Activated CD4-positive, alpha-beta T cell treated with anti-CD3 and anti-CD28 coated beads for 36 hours (primary cell): ENCODE results near the gene DCHS2. TPM values are rescaled to one million over a fixed set of nuclear protein-coding genes. Genes with fewer than 3 reads are reported as not detected.
"Not testable (repeated sequence)": the region's sequence is repeated elsewhere in the genome, so short reads cannot be mapped to it uniquely, and the experiment has no call there.

Experiments used
- ATAC-seq: fragments of 200-7000 bp; cut with Tn5 transposase; one replicate; pipeline ENCODE4 v1.10.0; 2021; ENCODE audit warnings: mild to moderate bottlenecking, moderate library complexity
- CTCF ChIA-PET: fragments of 350-600 bp; sonication (Branson Sonifier 250); formaldehyde crosslinking; loops from one replicate; lab custom pipeline; 2021; ENCODE audit warnings: antibody characterized with exemption; lab: Charles Lee
- POLR2A ChIA-PET: fragments of 350-600 bp; sonication (Branson Sonifier 250); formaldehyde crosslinking; loops from one replicate; lab custom pipeline; 2021; ENCODE audit warnings: antibody characterized with exemption, inconsistent platforms; lab: Charles Lee
- DNase-seq: peaks from one replicate; pipeline ENCODE4 v3.0.0-alpha.2; 2020
- H3K27ac Mint-ChIP-seq: one replicate; pipeline ENCODE4 v1.8.0; 2021; ENCODE audit warnings: mixed read lengths
- H3K27me3 Mint-ChIP-seq: one replicate; pipeline ENCODE4 v1.8.0; 2021; ENCODE audit warnings: mixed read lengths
- H3K36me3 Mint-ChIP-seq: one replicate; pipeline ENCODE4 v1.8.0; 2021; ENCODE audit warnings: low read depth, mixed read lengths
- H3K4me1 Mint-ChIP-seq: one replicate; pipeline ENCODE4 v1.8.0; 2021; ENCODE audit warnings: mixed read lengths
- H3K4me3 Mint-ChIP-seq: one replicate; pipeline ENCODE4 v1.8.0; 2021; ENCODE audit warnings: mild to moderate bottlenecking, moderate library complexity, mixed read lengths
- H3K9me3 Mint-ChIP-seq: one replicate; pipeline ENCODE4 v1.8.0; 2021; ENCODE audit warnings: low read depth, mixed read lengths
- intact Hi-C, 2 experiments: fragments of 100-400 bp; cut with DNase I in 1 of 2; cut with micrococcal nuclease in 1 of 2; formaldehyde crosslinking; loops; one replicate each; pipeline versions ENCODE4 v1.14.2 to v1.15.1; 2022 to 2024; cut with DNase I, micrococcal nuclease
- total RNA-seq, 2 experiments: library from RNA; stranded (reverse); gene quantifications; one replicate each; pipeline ENCODE4 v1.2.3, GENCODE V29; 2021

Gene DCHS2
- total RNA-seq, 2 experiments from 2014 or later = 0.05 to 0.14 TPM

DNA sequence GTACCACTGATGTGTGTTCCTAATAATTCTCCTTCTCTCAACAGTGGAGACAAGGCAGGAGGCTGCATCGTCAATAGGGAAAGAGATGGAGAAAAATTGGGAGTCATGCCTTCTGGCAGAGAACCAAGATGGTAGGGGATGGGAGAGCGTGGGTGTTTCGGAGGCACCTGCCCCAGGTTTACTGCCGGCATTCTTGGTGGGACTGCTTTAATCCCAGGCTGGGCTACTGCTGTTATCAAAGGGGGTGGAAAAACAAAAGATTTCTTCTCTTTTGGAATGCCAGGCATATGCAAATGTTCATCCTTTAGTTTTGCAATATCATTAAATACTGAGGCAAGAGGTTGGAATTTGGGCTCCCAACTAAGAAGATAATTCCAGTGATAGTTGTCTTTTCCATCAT lies 257.0 kb downstream of the DCHS2 start:
- CTCF ChIA-PET = no interaction called here
- DNase-seq = no peak
- no peak overlapping the region for H3K4me3 Mint-ChIP-seq
- H3K4me1 Mint-ChIP-seq = no peaks in the 10 kb centered on the region
- H3K9me3 Mint-ChIP-seq = no peaks in the 10 kb centered on the region
- H3K27me3 Mint-ChIP-seq = peaks cover 23% of the 10 kb centered on the region
- H3K36me3 Mint-ChIP-seq = no peaks in the 10 kb centered on the region
- POLR2A ChIA-PET = no interaction called here
- ATAC-seq = no peak
- H3K27ac Mint-ChIP-seq = no peak overlapping the region
- intact Hi-C loops = no loop called here

DNA sequence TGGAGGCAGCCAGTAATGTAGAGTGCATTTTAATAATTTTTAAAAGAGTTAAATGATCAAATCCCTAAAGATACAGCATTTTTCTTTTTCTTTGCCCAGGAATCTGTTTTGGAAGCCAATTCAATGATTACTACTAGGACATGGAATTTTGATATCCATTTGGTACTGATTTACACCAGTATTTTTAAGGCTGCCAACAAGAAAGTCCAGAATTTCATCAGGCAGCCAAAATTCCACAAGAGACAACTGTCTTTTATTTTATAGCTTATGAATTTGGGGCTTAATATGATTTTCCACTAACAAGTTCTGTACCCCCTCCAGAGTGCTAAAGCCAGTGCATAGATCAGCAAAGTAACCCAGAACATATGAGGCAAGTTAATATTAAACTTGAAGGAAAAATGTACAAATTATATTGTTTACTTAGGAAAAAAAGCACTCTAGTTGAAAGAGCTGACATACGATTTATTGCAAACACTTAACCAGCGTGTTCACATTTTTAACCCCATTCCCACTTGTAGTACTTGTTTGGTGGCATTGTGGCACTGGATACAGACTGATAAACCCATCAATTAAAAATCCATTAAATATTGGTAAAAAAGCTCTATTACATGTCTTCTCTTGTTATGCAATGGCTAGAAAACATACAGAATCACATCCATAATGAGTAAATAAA lies 259.7 kb downstream of the DCHS2 start:
- Mint-ChIP-seq H3K4me1 (no peaks in the 10 kb centered on the region), H3K9me3 (no peaks in the 10 kb centered on the region), H3K27ac (no peak overlapping the region), H3K27me3 (peaks cover 33% of the 10 kb centered on the region), H3K36me3 (no peaks in the 10 kb centered on the region), H3K4me3 (no peak overlapping the region)
- ChIA-PET CTCF (no interaction called here), POLR2A (no interaction called here)
- intact Hi-C loops = no loop called here
- ATAC-seq (no peak), DNase-seq (no peak)

DNA sequence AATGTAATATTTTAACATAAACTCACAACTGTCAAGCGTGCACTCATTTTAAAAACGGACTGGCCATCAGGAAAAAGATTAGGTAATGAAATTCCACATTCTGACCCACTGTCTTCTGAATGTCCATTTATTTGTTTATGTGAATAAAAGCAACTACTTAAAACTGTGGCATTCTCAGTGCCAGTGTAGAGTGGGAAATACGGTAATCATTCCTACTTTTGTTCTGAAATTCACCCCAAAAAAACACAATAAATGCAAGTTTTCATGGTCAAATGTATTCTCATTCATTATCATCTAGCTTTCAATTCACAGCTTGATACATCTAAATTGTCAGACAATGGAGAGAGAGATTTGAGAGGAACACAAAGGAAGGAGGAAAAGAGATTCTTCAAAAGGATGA lies 260.9 kb downstream of the DCHS2 start:
- intact Hi-C loops = no loop called here

GRCh38 chr4:154230091-154230490 lies 261.5 kb downstream of the DCHS2 start:
- ChIA-PET CTCF (no interaction called here), POLR2A (no interaction called here)
- intact Hi-C loops = no loop called here
- no peak for ATAC-seq
- no peak for DNase-seq
- Mint-ChIP-seq H3K4me1 (no peaks in the 10 kb centered on the region), H3K4me3 (no peak overlapping the region), H3K9me3 (no peaks in the 10 kb centered on the region), H3K27ac (no peak overlapping the region), H3K36me3 (no peaks in the 10 kb centered on the region), H3K27me3 (peaks cover 24% of the 10 kb centered on the region)

More for the DNA sequence above, 260.9 kb downstream of the DCHS2 start:
- H3K9me3 Mint-ChIP-seq = no peaks in the 10 kb centered on the region
- H3K4me1 Mint-ChIP-seq = no peaks in the 10 kb centered on the region
- ATAC-seq = no peak
- no peaks in the 10 kb centered on the region for H3K36me3 Mint-ChIP-seq
- POLR2A ChIA-PET = no interaction called here
- H3K27ac Mint-ChIP-seq = no peak overlapping the region
- no peak for DNase-seq
- H3K27me3 Mint-ChIP-seq = peaks cover 24% of the 10 kb centered on the region
- H3K4me3 Mint-ChIP-seq = no peak overlapping the region
- CTCF ChIA-PET = no interaction called here

DNA sequence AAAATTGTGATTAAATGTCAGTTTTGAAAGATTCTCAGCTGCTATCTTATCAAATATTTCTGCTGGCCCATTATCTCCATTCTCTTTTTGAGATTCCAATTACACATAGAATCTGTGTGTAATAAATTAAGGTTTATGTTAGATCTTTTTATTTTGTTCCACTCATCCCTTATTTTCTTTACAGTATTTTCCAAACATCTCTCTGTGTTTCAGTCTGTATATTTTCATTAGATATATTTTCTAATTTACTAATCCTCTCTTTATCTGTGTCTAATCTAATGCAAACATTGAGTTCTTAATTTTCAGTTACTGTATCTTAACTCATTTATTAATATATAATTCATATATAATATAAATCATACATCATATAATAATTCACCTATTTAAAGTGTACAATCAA lies 268.7 kb downstream of the DCHS2 start:
- H3K9me3 Mint-ChIP-seq = peaks cover 15% of the 10 kb centered on the region
- H3K27me3 Mint-ChIP-seq = peaks cover 10% of the 10 kb centered on the region
- H3K4me3 Mint-ChIP-seq = no peak overlapping the region
- intact Hi-C loops = no loop called here
- no peak for ATAC-seq
- DNase-seq = no peak
- no peaks in the 10 kb centered on the region for H3K36me3 Mint-ChIP-seq
- H3K4me1 Mint-ChIP-seq = no peaks in the 10 kb centered on the region
- no peak overlapping the region for H3K27ac Mint-ChIP-seq
- POLR2A ChIA-PET = no interaction called here
- CTCF ChIA-PET = no interaction called here

GRCh38 chr4:154218051-154218450 lies 273.5 kb downstream of the DCHS2 start:
- ATAC-seq (no peak), DNase-seq (no peak)
- CTCF ChIA-PET = no interaction called here
- Mint-ChIP-seq H3K4me1 (no peaks in the 10 kb centered on the region), H3K27ac (no peak overlapping the region), H3K4me3 (no peak overlapping the region), H3K36me3 (no peaks in the 10 kb centered on the region), H3K9me3 (peaks cover 7% of the 10 kb centered on the region), H3K27me3 (peaks cover 7% of the 10 kb centered on the region)
- POLR2A ChIA-PET = no interaction called here
- intact Hi-C loops = no loop called here

- ATAC-seq, DNase-seq, H3K27me3 Mint-ChIP-seq, H3K9me3 Mint-ChIP-seq, CTCF ChIA-PET, H3K36me3 Mint-ChIP-seq, H3K4me1 Mint-ChIP-seq, H3K27ac Mint-ChIP-seq, intact Hi-C loops, POLR2A ChIA-PET, H3K4me3 Mint-ChIP-seq: not testable (repeated sequence)
Measured at GRCh38 chr4:154217384-154217783, 274.2 kb downstream of the DCHS2 start.

GRCh38 chr4:154211506-154211905 lies 280.1 kb downstream of the DCHS2 start:
- Mint-ChIP-seq H3K9me3 (no peaks in the 10 kb centered on the region), H3K27me3 (peaks cover 10% of the 10 kb centered on the region), H3K4me3 (no peak overlapping the region), H3K36me3 (no peaks in the 10 kb centered on the region), H3K4me1 (no peaks in the 10 kb centered on the region), H3K27ac (no peak overlapping the region)
- intact Hi-C loops = no loop called here
- POLR2A ChIA-PET = no interaction called here
- CTCF ChIA-PET = no interaction called here
- ATAC-seq = no peak
- no peak for DNase-seq

DNA sequence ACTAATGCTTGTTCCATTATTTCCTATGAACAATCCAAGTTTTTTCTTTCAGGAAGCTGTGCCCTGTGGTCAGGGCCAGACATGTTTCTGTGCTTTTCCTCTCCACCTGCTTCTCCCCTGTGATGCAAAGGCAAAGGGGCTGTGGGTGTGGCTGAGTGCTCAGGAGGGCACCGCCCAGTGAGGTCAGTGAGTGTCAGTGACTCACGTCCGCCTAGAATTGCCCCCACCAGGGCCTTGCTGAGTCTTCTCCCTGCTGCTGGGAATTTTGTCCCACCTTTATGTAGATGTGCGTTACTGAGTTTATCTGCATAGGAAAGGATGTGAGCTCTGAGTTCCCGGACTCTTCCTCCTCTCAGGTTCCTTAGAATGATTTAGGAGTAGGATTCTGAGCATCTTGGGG lies 283.2 kb downstream of the DCHS2 start:
- no peaks in the 10 kb centered on the region for H3K36me3 Mint-ChIP-seq

DNA sequence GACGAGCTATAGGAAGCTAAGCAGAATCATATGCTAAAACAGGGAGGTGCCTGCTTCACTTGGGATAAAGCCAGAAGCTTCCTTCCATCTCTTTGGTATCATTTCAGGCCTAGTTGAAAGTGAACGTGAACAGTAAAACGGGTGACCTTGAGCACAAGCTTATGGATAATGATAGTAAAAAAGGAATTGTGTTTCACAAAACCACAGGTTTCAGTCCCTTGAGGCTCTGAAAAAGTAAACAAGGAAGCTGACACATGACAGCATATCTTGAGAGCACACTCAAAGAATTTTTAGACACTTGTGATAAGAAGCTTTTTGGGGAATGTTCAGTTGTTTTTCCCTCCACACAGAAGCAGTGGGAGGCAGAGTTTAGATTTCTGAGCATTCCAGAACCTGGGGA lies 286.1 kb downstream of the DCHS2 start:
- ChIA-PET POLR2A (no interaction called here), CTCF (interaction anchor here (1.2 kb wide), 1 partner anchor 11 kb away, joined by 3 read pairs; no protein-coding TSS in a partner anchor)
- H3K9me3 Mint-ChIP-seq = no peaks in the 10 kb centered on the region
- DNase-seq (no peak), ATAC-seq (no peak)
- H3K4me1 Mint-ChIP-seq = no peaks in the 10 kb centered on the region
- H3K36me3 Mint-ChIP-seq = no peaks in the 10 kb centered on the region
- no peak overlapping the region for H3K4me3 Mint-ChIP-seq
- H3K27me3 Mint-ChIP-seq = peaks cover 18% of the 10 kb centered on the region
- intact Hi-C loops = no loop called here
- no peak overlapping the region for H3K27ac Mint-ChIP-seq

More for the DNA sequence above, 283.2 kb downstream of the DCHS2 start:
- no peaks in the 10 kb centered on the region for H3K9me3 Mint-ChIP-seq
- POLR2A ChIA-PET = no interaction called here
- H3K4me3 Mint-ChIP-seq = no peak overlapping the region
- ATAC-seq (no peak), DNase-seq (no peak)
- CTCF ChIA-PET = no interaction called here
- no peak overlapping the region for H3K27ac Mint-ChIP-seq
- no peaks in the 10 kb centered on the region for H3K4me1 Mint-ChIP-seq
- intact Hi-C loops = no loop called here
- H3K27me3 Mint-ChIP-seq = peaks cover 13% of the 10 kb centered on the region

- H3K4me3 Mint-ChIP-seq = no peak overlapping the region
- POLR2A ChIA-PET = interaction anchor here (0.7 kb wide), 1 partner anchor 136 kb away, joined by 4 read pairs; no protein-coding TSS in a partner anchor
- peaks cover 13% of the 10 kb centered on the region for H3K27me3 Mint-ChIP-seq
- ATAC-seq (no peak), DNase-seq (no peak)
- no peak overlapping the region for H3K27ac Mint-ChIP-seq
- H3K36me3 Mint-ChIP-seq = no peaks in the 10 kb centered on the region
- peaks cover 6% of the 10 kb centered on the region for H3K9me3 Mint-ChIP-seq
- intact Hi-C loops = no loop called here
- CTCF ChIA-PET = interaction anchor here (0.5 to 0.7 kb wide), 2 partner anchors 11 to 307 kb away, joined by 3 read pairs; no protein-coding TSS in a partner anchor
- H3K4me1 Mint-ChIP-seq = no peaks in the 10 kb centered on the region
Measured at GRCh38 chr4:154194649-154195048, 296.9 kb downstream of the DCHS2 start.

DNA sequence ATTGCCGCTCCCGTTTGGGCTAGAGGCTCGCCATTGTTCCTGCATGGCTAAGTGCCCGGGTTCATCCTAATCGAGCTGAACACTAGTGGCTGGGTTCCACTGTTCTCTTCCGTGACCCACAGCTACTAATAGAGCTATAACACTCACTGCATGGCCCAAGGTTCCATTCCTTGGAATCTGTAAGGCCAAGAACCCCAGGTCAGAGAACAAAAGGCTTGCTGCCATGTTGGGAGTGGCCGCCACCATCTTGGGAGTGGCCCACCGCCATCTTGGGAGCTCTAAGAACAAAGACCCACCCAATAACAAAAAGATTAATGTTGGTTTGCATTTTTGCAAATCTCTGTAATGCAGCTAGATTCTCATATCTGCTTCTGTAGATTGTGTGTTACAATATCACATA lies 299.0 kb downstream of the DCHS2 start:
- Mint-ChIP-seq H3K4me3 (no peak overlapping the region), H3K27ac (no peak overlapping the region), H3K4me1 (no peaks in the 10 kb centered on the region), H3K9me3 (peaks cover 6% of the 10 kb centered on the region), H3K36me3 (no peaks in the 10 kb centered on the region), H3K27me3 (peaks cover 20% of the 10 kb centered on the region)
- intact Hi-C loops = no loop called here
- CTCF ChIA-PET = interaction anchor here (0.7 to 2.6 kb wide), 2 partner anchors 9 to 155 kb away, joined by 3 to 6 read pairs; no protein-coding TSS in a partner anchor
- DNase-seq (no peak), ATAC-seq (no peak)
- POLR2A ChIA-PET = no interaction called here
